IPS-NIHi11 (cell line): Measurements from ENCODE around the gene PNPLA1.
A peak's percentile ranks its signal among the peaks of the same experiment; 100 is the strongest.

Experiments used
- DNase-seq: peaks from one replicate; pipeline ENCODE4 v3.0.0; 2012; ENCODE audit warnings: mixed read lengths, low spot score

Gene PNPLA1

GRCh38 chr6:36246506-36247268 is 23.2 kb upstream of the PNPLA1 start:
- no peak for DNase-seq

GRCh38 chr6:36247693-36248092 is 22.2 kb upstream of the PNPLA1 start:
- no peak for DNase-seq

GRCh38 chr6:36248980-36249379 is 20.9 kb upstream of the PNPLA1 start:
- DNase-seq: no peak

- DNase-seq: no peak
These were observed 20.3 kb upstream of the PNPLA1 start for GRCh38 chr6:36249536-36249935.

GRCh38 chr6:36252005-36252404 is 17.9 kb upstream of the PNPLA1 start:
- DNase-seq: no peak

- DNase-seq: no peak
These were observed 6.4 kb upstream of the PNPLA1 start for GRCh38 chr6:36263390-36264000.

GRCh38 chr6:36265744-36266143 is 4.1 kb upstream of the PNPLA1 start:
- DNase-seq: no peak

GRCh38 chr6:36266913-36267644 is 2.8 kb upstream of the PNPLA1 start:
- DNase-seq: no peak

GRCh38 chr6:36267731-36268477 is 2.0 kb upstream of the PNPLA1 start:
- DNase-seq: no peak

- peak; percentile 50 for DNase-seq
These were observed 1.2 kb upstream of the PNPLA1 start for GRCh38 chr6:36268478-36269275.

GRCh38 chr6:36272234-36272633 is 2.4 kb downstream of the PNPLA1 start:
- no peak for DNase-seq

- no peak for DNase-seq
These were observed 3.2 kb downstream of the PNPLA1 start for GRCh38 chr6:36273067-36273466.

- no peak for DNase-seq
These were observed 4.1 kb downstream of the PNPLA1 start for GRCh38 chr6:36273802-36274514.

- DNase-seq: no peak
These were observed 7.0 kb downstream of the PNPLA1 start for GRCh38 chr6:36276581-36277536.

GRCh38 chr6:36277946-36278470 is 8.1 kb downstream of the PNPLA1 start:
- no peak for DNase-seq

GRCh38 chr6:36280467-36280866 is 10.6 kb downstream of the PNPLA1 start:
- no peak for DNase-seq

GRCh38 chr6:36280983-36281382 is 11.1 kb downstream of the PNPLA1 start:
- DNase-seq: no peak

- no peak for DNase-seq
These were observed 13.7 kb downstream of the PNPLA1 start for GRCh38 chr6:36283608-36284007.

GRCh38 chr6:36284359-36284758 is 14.5 kb downstream of the PNPLA1 start:
- DNase-seq: no peak
